Memory B cell (primary cell): ENCODE measurements around the gene ANKRD36B.
"Not testable (repeated sequence)": the region's sequence is repeated elsewhere in the genome, so short reads cannot be mapped to it uniquely, and the experiment has no call there.

Experiments
- ATAC-seq: fragments of 150-1000 bp; cut with Tn5 transposase; 2 replicates; pipeline ENCODE4 v1.10.0; 2021; ENCODE audit warnings: low read depth, mild to moderate bottlenecking, moderate library complexity
- DNase-seq, 2 donors: peaks; one replicate each; pipeline ENCODE4 v3.0.0; 2022; ENCODE audit warnings: low spot score in 2 of 2
- H3K27ac Mint-ChIP-seq: one replicate; pipeline ENCODE4 v1.8.0; 2022; ENCODE audit warnings: mild to moderate bottlenecking, moderate library complexity, mixed read lengths
- H3K27me3 Mint-ChIP-seq: one replicate; pipeline ENCODE4 v1.8.0; 2022; ENCODE audit warnings: mixed read lengths
- H3K36me3 Mint-ChIP-seq: one replicate; pipeline ENCODE4 v1.8.0; 2022; ENCODE audit warnings: mild to moderate bottlenecking, mixed read lengths
- H3K4me1 Mint-ChIP-seq: one replicate; pipeline ENCODE4 v1.8.0; 2022; ENCODE audit warnings: mixed read lengths
- H3K4me3 Mint-ChIP-seq: one replicate; pipeline ENCODE4 v1.8.0; 2022; ENCODE audit warnings: mild to moderate bottlenecking, moderate library complexity, mixed read lengths
- H3K9me3 Mint-ChIP-seq: one replicate; pipeline ENCODE4 v1.8.0; 2022; ENCODE audit warnings: mixed read lengths

The ANKRD36B gene

DNA sequence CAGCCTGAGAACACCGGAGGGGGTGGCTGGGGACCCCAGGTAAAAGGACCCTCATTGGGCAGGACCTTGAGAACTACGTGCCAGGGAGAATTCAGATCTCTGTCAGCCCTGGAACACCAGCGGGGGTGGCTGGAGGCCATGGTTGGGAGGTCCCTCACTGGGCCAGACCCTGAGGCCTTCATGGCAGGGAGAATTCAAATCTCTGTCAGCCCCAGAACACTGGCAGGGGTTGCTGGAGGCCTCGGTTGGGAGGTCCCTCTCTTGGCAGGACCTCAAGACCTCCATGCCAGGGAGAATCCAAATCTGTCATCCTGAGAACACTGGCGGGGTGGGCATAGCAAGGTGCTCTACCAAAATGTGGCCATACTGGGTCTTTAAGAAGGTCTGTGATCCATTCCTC lies 99.5 kb downstream of the ANKRD36B start:
- H3K9me3 Mint-ChIP-seq, H3K36me3 Mint-ChIP-seq, H3K4me3 Mint-ChIP-seq, ATAC-seq, H3K4me1 Mint-ChIP-seq, H3K27me3 Mint-ChIP-seq, H3K27ac Mint-ChIP-seq: not testable (repeated sequence)
- DNase-seq, result peak in 1 of 2 donors; percentile 7
